Cardiac muscle cell (in vitro differentiated cells and primary cell): ENCODE measurements around the gene FAF1. TPM values are rescaled to one million over a fixed set of nuclear protein-coding genes. Genes with fewer than 3 reads are reported as not detected.

ENCODE experiments used
- DNase-seq, 2 donors: peaks; one replicate each; pipeline versions ENCODE4 v3.0.0 to v3.0.0-alpha.2; 2010 to 2017; ENCODE audit warnings: low read depth in 1 of 2, low spot score in 1 of 2
- H3K27ac ChIP-seq: fragments of 200-600 bp; sonication (generic); 2 replicates; pipeline ENCODE4 v1.5.1; 2016
- H3K27me3 ChIP-seq: fragments of 200-600 bp; sonication (generic); 2 replicates; pipeline ENCODE4 v1.6.0; 2016; ENCODE audit warnings: control low read depth
- H3K36me3 ChIP-seq: fragments of 200-600 bp; sonication (generic); 2 replicates; pipeline ENCODE4 v1.5.1; 2016; ENCODE audit warnings: control low read depth
- H3K4me1 ChIP-seq: fragments of 200-600 bp; sonication (generic); 2 replicates; pipeline ENCODE4 v1.8.1; 2017; ENCODE audit warnings: low read depth, mild to moderate bottlenecking, mixed run types
- H3K4me3 ChIP-seq: fragments of 200-600 bp; sonication (generic); 2 replicates; pipeline ENCODE4 v1.5.1; 2016; ENCODE audit warnings: mild to moderate bottlenecking
- H3K9me3 ChIP-seq: fragments of 200-600 bp; sonication (generic); 2 replicates; pipeline ENCODE4 v1.5.1; 2017; ENCODE audit warnings: low read depth, mild to moderate bottlenecking, control low read depth
- CTCF ChIP-seq: IDR thresholded peaks from 2 replicates; pipeline ENCODE4 v1.5.1; 2012; ENCODE audit warnings: low read depth, mild to moderate bottlenecking, low read length
- polyA plus RNA-seq: library from polyadenylated mRNA; unstranded; fragments of >200 nt; fragmentation: Nextera tagmentation; extraction: Ambion mirVana; gene quantifications from 2 replicates; pipeline ENCODE4 v1.2.1, GENCODE V29; 2016
- total RNA-seq: library from RNA; depleted of rRNA; stranded (reverse); fragments of >200 nt; gene quantifications from 2 replicates; pipeline ENCODE4 v1.2.3, GENCODE V29; 2016

Gene FAF1
- total and polyA plus RNA-seq, 2 experiments from 2014 or later, result 24.3 to 76.7 TPM

- Histone ChIP-seq H3K4me3 (no peak overlapping the region), H3K27ac (no peak overlapping the region), H3K36me3 (no peaks in the 10 kb centered on the region), H3K27me3 (peaks cover 100% of the 10 kb centered on the region), H3K9me3 (no peaks in the 10 kb centered on the region), H3K4me1 (no peaks in the 10 kb centered on the region)
- DNase-seq, result no peak
- peak; percentile 0 for TF ChIP-seq CTCF
These were observed 533.9 kb downstream of the FAF1 start for GRCh38 chr1:50426108-50426700.

- no peaks in the 10 kb centered on the region for H3K4me1 ChIP-seq
- DNase-seq, result peak in 1 of 2 donors; percentile 21
- peaks cover 100% of the 10 kb centered on the region for H3K27me3 ChIP-seq
- no peak overlapping the region for H3K27ac ChIP-seq
- H3K9me3 ChIP-seq, result no peaks in the 10 kb centered on the region
- TF ChIP-seq CTCF, result peak; percentile 11
- H3K4me3 ChIP-seq, result no peak overlapping the region
- no peaks in the 10 kb centered on the region for H3K36me3 ChIP-seq
These were observed 534.5 kb downstream of the FAF1 start for GRCh38 chr1:50425376-50426107.

- Histone ChIP-seq H3K9me3 (no peaks in the 10 kb centered on the region), H3K36me3 (no peaks in the 10 kb centered on the region), H3K4me1 (no peaks in the 10 kb centered on the region), H3K4me3 (no peak overlapping the region), H3K27me3 (peaks cover 100% of the 10 kb centered on the region), H3K27ac (no peak overlapping the region)
- no peak for DNase-seq
- no peak for TF ChIP-seq CTCF
These were observed 535.1 kb downstream of the FAF1 start for GRCh38 chr1:50424884-50425375.

- DNase-seq, result no peak
- peaks cover 100% of the 10 kb centered on the region for H3K27me3 ChIP-seq
These were observed 535.8 kb downstream of the FAF1 start for GRCh38 chr1:50424045-50424883.

More at GRCh38 chr1:50424045-50424883, 535.8 kb downstream of the FAF1 start:
- Histone ChIP-seq H3K4me1 (no peaks in the 10 kb centered on the region), H3K4me3 (no peak overlapping the region), H3K36me3 (no peaks in the 10 kb centered on the region), H3K27ac (no peak overlapping the region), H3K9me3 (no peaks in the 10 kb centered on the region)
- TF ChIP-seq CTCF, result no peak
